Smooth muscle cell (in vitro differentiated cells): ENCODE data around the gene CCDC152. TPM values are rescaled to one million over a fixed set of nuclear protein-coding genes. Genes with fewer than 3 reads are reported as not detected.
A peak's percentile ranks its signal among the peaks of the same experiment; 100 is the strongest.

ENCODE experiments used
- DNase-seq: peaks from one replicate; lab custom pipeline; 2025; ENCODE audit not compliant: unreplicated experiment; lab: John Stamatoyannopoulos, UW
- H2AFZ ChIP-seq: fragments of 200-600 bp; sonication (generic); 2 replicates; pipeline ENCODE4 v1.6.0; 2016; ENCODE audit warnings: antibody characterized with exemption, low read depth, mild to moderate bottlenecking
- H3F3A ChIP-seq: fragments of 200-600 bp; sonication (generic); 2 replicates; pipeline ENCODE4 v1.6.0; 2017; ENCODE audit warnings: antibody characterized with exemption, low read depth
- H3K27ac ChIP-seq: fragments of 200-600 bp; sonication (generic); 2 replicates; pipeline ENCODE4 v1.5.1; 2016; ENCODE audit warnings: low read depth, mild to moderate bottlenecking
- H3K27me3 ChIP-seq: fragments of 200-600 bp; sonication (generic); 2 replicates; pipeline ENCODE4 v1.6.1; 2016; ENCODE audit warnings: low read depth, mild to moderate bottlenecking
- H3K36me3 ChIP-seq: fragments of 200-600 bp; sonication (generic); 2 replicates; pipeline ENCODE4 v1.5.1; 2016; ENCODE audit warnings: low read depth
- H3K4me1 ChIP-seq: fragments of 200-600 bp; sonication (generic); 2 replicates; pipeline ENCODE4 v1.5.1; 2016; ENCODE audit warnings: low read depth
- H3K4me2 ChIP-seq: fragments of 200-600 bp; sonication (generic); 2 replicates; pipeline ENCODE4 v1.6.0; 2016; ENCODE audit warnings: mild to moderate bottlenecking
- H3K4me3 ChIP-seq: fragments of 200-600 bp; sonication (generic); 2 replicates; pipeline ENCODE4 v1.5.1; 2016; ENCODE audit warnings: mild to moderate bottlenecking
- H3K79me2 ChIP-seq: fragments of 200-600 bp; sonication (generic); 2 replicates; pipeline ENCODE4 v1.6.0; 2016; ENCODE audit warnings: low read depth, mild to moderate bottlenecking
- H3K9ac ChIP-seq: fragments of 200-600 bp; sonication (generic); 2 replicates; pipeline ENCODE4 v1.6.0; 2016; ENCODE audit warnings: low read depth
- H3K9me3 ChIP-seq: fragments of 200-600 bp; sonication (generic); replicated peaks from 2 replicates; pipeline ENCODE4 v1.5.1; 2016; ENCODE audit warnings: low read depth
- H4K20me1 ChIP-seq: fragments of 200-600 bp; sonication (generic); 2 replicates; pipeline ENCODE4 v1.6.0; 2016; ENCODE audit warnings: low read depth
- whole genome bisulfite sequencing: methylation state at CpG from one replicate; pipeline ENCODE4 v1.1.7; 2016; ENCODE audit warnings: low lambda C conversion rate; 5-methylcytosine and 5-hydroxymethylcytosine counted together
- polyA plus RNA-seq: library from polyadenylated mRNA; unstranded; fragments of >200 nt; fragmentation: Nextera tagmentation; extraction: Ambion mirVana; gene quantifications from 2 replicates; pipeline ENCODE4 v1.2.1, GENCODE V29; 2016
- total RNA-seq: library from RNA; depleted of rRNA; stranded (reverse); fragments of >200 nt; gene quantifications from 2 replicates; pipeline ENCODE4 v1.2.3, GENCODE V29; 2014
- TF ChIP-seq, protein P1 (sequence below): fragments of 200-600 bp; sonication (generic); IDR thresholded peaks from 2 replicates; pipeline ENCODE4 v1.5.1; 2017; ENCODE audit warnings: borderline replicate concordance, mild to moderate bottlenecking, antibody characterized with exemption; ENCODE audit not compliant: insufficient read depth, poor library complexity, severe bottlenecking

CCDC152 gene
- total and polyA plus RNA-seq, 2 experiments from 2014 or later, result 1.4 to 1.6 TPM

DNA sequence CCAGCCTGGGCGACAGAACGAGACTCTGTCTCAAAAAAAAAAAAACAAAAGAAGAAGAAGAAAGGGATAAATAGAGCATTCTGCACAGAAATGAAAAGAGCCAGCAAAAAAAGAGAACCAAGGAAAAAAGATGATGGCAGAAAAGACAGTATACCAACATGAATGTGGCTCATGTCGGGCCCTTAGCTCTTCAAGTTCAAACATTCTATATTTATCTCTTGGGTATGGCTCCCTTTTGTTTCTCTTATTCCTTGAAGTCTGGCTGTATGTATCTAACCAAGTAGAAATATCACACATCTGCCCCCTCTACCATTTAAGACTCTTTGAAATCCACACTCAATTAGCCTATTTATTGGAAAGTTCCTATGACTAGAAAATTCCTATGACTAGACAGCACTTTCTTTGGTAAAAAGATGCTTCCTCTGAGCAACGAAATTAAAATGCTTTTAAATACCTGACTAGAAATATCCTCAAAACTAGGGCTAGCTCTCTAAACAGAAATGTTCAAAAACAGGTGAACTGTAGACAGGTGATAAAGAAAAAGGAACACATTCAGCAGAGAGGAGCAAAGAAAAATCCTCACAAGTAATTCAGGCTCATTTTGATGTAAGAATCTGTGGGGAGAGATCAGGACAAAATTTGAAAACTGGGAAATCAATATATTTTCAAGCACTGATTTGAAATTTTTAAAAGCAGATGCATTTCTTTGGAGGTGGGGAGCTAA, 52.4 kb downstream of the CCDC152 start:
- H3K4me3 ChIP-seq, result peak overlapping the region; percentile 48
- H3K4me2 ChIP-seq, result no peak overlapping the region
- TF ChIP-seq, protein P1, sequence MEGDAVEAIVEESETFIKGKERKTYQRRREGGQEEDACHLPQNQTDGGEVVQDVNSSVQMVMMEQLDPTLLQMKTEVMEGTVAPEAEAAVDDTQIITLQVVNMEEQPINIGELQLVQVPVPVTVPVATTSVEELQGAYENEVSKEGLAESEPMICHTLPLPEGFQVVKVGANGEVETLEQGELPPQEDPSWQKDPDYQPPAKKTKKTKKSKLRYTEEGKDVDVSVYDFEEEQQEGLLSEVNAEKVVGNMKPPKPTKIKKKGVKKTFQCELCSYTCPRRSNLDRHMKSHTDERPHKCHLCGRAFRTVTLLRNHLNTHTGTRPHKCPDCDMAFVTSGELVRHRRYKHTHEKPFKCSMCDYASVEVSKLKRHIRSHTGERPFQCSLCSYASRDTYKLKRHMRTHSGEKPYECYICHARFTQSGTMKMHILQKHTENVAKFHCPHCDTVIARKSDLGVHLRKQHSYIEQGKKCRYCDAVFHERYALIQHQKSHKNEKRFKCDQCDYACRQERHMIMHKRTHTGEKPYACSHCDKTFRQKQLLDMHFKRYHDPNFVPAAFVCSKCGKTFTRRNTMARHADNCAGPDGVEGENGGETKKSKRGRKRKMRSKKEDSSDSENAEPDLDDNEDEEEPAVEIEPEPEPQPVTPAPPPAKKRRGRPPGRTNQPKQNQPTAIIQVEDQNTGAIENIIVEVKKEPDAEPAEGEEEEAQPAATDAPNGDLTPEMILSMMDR, result no peak
- H4K20me1 ChIP-seq, result no peaks in the 10 kb centered on the region
- H3K27ac ChIP-seq, result no peak overlapping the region
- 87% methylated on average over 2 of the region's 4 CpGs for WGBS
- H3K9ac ChIP-seq, result no peak overlapping the region
- no peaks in the 10 kb centered on the region for H3F3A ChIP-seq
- no peaks in the 10 kb centered on the region for H3K9me3 ChIP-seq
- no peaks in the 10 kb centered on the region for H3K36me3 ChIP-seq
- no peak overlapping the region for H2AFZ ChIP-seq
- no peaks in the 10 kb centered on the region for H3K79me2 ChIP-seq
- peaks cover 29% of the 10 kb centered on the region for H3K4me1 ChIP-seq
- no peak for DNase-seq
- H3K27me3 ChIP-seq, result no peaks in the 10 kb centered on the region

DNA sequence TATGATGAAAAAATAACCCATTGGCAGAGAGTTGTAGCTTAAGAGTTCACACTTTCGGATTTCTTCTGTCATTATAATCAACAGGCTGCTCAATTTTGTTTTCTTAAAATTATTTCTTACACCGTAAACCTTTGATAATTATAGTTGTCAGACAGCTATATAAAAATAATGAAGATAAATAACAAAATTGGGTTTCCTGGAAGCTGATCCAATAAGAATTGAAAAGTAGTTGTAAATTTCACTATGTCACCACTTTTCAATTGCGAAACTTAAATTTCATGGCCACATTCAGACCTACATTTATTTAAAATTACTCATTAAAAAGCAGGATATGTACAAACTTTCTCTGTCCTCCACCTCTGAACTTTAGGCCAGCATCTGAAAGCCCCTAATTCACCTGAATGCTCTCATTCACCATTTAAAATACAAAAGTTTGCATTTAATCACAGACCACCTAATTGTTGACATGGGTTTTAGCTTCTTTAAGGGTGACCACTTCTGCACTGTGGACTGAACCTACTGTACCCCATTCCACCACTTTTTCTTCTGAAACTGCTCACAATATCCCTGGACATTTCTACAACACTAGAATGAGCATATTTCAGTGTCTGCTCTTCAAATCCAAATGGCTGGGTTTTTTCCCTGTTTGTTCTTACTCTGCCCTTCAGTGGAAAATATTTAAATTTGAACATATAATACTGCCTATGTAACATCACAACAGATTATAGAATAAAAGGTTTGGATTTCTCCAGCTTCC, 54.4 kb downstream of the CCDC152 start:
- 98% methylated on average over 3 of the region's 3 CpGs for WGBS
- Histone ChIP-seq H3K4me1 (peaks cover 29% of the 10 kb centered on the region), H3K9ac (no peak overlapping the region), H3K27ac (no peak overlapping the region), H4K20me1 (no peaks in the 10 kb centered on the region), H3K4me3 (peak overlapping the region; percentile 48), H3F3A (no peaks in the 10 kb centered on the region), H3K36me3 (no peaks in the 10 kb centered on the region), H2AFZ (peak overlapping the region; percentile 68), H3K27me3 (no peaks in the 10 kb centered on the region), H3K9me3 (no peaks in the 10 kb centered on the region), H3K4me2 (peak overlapping the region; percentile 68), H3K79me2 (no peaks in the 10 kb centered on the region)
- DNase-seq, result no peak
- TF ChIP-seq, protein P1, result no peak

DNA sequence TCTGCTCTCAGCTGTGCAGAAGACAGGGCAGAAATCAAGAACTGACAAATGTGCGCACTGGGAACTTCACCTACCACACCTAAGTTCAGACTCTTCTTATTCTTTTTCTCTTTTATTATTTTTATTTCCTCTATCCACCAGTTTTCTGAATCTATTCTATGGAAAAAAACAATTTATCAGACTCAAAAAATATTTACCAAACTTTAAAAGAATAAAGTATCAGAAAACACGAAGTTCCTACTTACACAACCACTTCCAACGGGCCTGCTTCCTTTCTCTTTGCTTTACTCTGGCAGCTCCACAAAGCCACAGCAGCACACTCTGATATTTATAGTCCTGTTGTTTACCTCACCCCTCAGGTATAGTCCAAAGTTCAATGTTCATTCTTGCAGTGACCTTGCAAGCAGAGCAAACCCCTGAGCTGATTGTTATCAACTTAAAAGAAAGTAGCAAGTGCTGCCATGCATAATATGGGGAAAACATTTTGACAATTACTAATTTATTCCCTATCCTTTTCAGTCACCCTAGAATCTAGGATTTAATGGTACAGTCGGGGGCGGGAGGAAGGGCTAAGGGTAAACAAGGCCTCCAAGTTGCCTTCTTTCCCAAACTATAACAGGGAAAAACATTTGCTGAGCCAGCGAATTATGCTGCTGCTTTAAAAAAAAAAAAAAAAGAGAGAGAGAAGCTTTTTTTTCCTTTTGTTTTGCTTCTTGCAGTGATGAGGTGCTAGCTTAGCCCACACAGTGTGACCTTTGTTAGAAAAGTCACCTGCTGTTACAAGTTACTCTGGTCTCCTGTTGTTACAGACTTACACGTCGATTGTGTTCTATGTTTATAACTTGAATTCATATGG, 55.2 kb downstream of the CCDC152 start, which contains the start of gene SELENOP:
SELENOP (minus strand) TSS at position 302 of the 856 bp plus-strand sequence. CDS start 3,539 bp downstream, outside the sequence.
- Histone ChIP-seq H3K9me3 (no peaks in the 10 kb centered on the region), H3K27me3 (no peaks in the 10 kb centered on the region), H2AFZ (peak within 1 kb of the TSS; percentile 68), H3K4me3 (peak within 1 kb of the TSS; percentile 48), H3K4me1 (peaks cover 29% of the 10 kb centered on the region), H4K20me1 (no peaks in the 10 kb centered on the region), H3K27ac (no peak within 1 kb of the TSS), H3K36me3 (no peaks in the 10 kb centered on the region), H3F3A (no peaks in the 10 kb centered on the region), H3K4me2 (peak within 1 kb of the TSS; percentile 68), H3K79me2 (no peaks in the 10 kb centered on the region), H3K9ac (no peak within 1 kb of the TSS)
- no peak for DNase-seq
- WGBS, result 50% methylated on average over 8 of the region's 8 CpGs
- TF ChIP-seq, protein P1, result no peak
